Stimulated activated CD4-positive, alpha-beta T cell treated with anti-CD3 and anti-CD28 coated beads, Interleukin-1b, Interleukin-23, amount 100 ng/mL, for 4 hours (primary cell): Measurements from ENCODE around the gene PHACTR4.
"Not testable (repeated sequence)": the region's sequence is repeated elsewhere in the genome, so short reads cannot be mapped to it uniquely, and the experiment has no call there.

ENCODE experiments used
- DNase-seq, 2 donors: peaks; one replicate each; pipeline ENCODE4 v3.0.0-alpha.2; 2020; ENCODE audit warnings: low read depth in 2 of 2

The PHACTR4 gene

GRCh38 chr1:28370239-28371009 lies 884 bp downstream of the PHACTR4 start:
- DNase-seq, result peak in 1 of 2 donors; percentile 6

GRCh38 chr1:28371010-28371377 lies 1.5 kb downstream of the PHACTR4 start:
- DNase-seq, result no peak

DNA sequence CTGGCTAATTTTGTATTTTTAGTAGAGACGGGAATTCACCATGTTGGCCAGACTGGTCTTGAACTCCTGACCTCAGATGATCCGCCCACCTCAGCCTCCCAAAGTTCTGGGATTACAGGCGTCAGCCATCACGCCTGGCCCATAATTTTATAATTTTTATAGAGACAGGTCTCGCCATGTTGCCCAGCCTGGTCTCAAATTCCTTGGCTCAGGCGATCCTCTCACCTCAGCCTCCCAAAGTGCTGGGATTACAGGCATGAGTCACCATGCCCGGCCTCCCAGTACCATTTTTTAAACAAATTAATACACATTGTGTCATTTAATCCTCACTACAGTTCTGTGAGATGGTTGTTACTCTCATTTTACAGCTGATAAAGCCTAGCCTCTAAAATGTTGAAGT lies 3.9 kb downstream of the PHACTR4 start:
- DNase-seq, result not testable (repeated sequence)

DNA sequence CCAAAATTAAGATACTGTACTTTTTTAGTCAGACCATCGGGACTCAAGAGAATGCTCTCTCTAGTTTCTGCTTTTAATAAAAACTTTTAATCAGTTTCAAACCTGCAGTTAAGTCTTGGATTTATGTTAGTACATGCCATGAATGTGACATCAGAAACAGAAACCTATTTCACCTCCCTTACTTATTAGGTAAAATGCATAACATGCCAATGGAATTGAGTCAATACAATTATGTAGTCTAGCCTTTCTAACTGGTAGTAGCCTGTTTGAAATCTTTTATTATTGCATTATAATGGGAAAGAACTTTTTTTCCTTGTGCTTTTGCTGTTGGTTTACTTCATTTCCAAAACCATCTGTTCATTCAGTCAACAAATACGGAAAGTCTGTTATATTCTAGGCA lies 4.8 kb downstream of the PHACTR4 start:
- DNase-seq, result no peak

DNA sequence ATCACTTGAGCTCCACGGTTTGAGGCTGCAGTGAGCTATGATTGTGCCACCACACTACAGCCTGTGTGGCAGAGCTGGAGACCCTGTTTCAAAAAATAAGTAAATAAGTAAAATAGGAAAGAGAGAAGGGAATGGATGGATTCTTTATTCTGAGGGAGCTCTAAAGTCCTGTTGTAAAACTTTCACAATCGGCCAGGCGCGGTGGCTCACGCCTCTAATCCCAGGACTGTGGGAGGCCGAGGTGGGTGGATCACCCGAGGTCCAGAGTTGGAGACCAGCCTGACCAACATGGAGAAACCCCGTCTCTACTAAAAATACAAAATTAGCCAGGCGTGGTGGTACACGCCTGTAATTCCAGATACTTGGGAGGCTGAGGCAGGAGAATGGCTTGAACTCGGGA lies 6.1 kb downstream of the PHACTR4 start:
- not testable (repeated sequence) for DNase-seq

GRCh38 chr1:28376195-28376594 lies 6.7 kb downstream of the PHACTR4 start:
- DNase-seq, result not testable (repeated sequence)

DNA sequence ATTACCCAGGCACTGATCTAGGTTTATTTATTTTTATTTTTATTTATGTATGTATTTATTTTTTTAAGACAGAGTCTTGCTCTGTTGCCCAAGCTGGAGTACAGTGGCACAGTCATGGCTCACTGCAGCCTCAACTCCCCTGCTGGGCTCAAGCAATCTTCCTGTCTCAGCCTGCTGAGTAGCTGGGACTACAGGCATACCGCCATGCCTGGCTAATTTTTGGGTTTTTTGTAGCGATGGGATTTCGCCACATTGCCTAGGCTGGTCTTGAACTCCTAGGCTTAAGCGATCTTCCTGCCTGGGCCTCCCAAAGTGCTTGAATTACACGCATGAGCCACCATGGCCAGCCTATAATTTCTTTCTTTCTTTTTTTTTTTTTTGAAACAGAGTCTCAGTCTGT lies 9.4 kb downstream of the PHACTR4 start:
- no peak for DNase-seq

GRCh38 chr1:28380394-28380793 lies 10.9 kb downstream of the PHACTR4 start:
- DNase-seq, result no peak

- DNase-seq, result not testable (repeated sequence)
These were observed 14.2 kb downstream of the PHACTR4 start for GRCh38 chr1:28383785-28384184.

- no peak for DNase-seq
These were observed 22.6 kb downstream of the PHACTR4 start for GRCh38 chr1:28392027-28392652.

DNA sequence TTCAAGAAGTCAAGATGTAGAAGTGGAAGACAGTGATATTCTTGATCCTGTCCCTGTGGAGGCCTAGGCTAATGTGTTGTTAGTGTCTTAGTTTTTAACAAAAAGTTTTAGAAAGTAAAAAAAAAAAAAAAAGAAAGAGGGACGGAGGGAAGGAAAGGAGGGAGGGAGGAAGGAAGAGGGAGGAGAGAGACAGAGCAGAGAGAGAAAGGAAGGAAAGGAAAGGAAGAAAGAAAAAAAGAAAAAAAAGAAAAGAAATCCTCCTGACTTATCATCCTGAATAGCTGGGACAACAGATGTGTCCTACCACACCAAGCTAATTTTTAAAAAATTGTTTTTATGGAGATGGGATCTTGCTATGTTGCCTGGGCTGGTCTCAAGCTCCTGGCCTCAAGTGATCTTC lies 24.6 kb downstream of the PHACTR4 start:
- no peak for DNase-seq

GRCh38 chr1:28395181-28395580 lies 25.6 kb downstream of the PHACTR4 start:
- DNase-seq, result no peak

- no peak for DNase-seq
These were observed 32.2 kb downstream of the PHACTR4 start for GRCh38 chr1:28401760-28402159.

DNA sequence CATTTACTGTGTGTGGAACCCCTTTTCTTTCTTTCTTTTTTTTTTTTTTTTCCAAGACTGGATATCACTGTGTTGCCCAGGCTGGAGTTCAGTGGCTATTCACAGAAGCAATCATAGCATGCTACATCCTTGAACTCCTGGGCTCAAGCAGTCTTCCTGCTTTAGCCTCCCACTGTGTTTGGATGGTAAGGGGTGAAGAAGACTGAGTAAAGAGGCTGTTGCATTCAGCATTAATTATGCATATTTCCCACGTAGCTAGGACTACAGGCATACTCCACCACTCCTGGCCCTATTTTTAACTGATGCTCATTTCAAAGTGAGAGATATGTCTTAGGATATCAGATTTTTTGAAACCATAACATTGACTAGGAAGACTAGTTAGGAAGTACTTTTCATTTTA lies 39.5 kb downstream of the PHACTR4 start:
- DNase-seq, result no peak

DNA sequence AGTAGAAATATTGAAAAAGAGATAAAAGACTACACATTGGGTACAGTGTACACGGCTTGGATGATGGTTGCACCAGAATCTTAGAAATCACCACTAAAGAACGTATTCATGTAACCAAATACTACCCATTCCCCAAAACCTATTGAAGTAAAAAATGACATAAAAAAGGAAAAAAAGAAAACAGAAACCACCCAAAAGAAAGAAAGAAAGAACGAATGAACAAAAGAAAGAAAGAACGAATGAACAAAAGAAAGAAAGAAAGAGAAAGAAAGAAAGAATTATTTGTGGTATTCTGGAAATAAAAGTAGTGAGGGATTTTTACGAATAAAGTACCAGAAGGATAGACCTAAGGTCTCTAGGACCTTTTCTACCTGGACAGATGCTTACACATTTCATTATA lies 42.1 kb downstream of the PHACTR4 start:
- no peak for DNase-seq

DNA sequence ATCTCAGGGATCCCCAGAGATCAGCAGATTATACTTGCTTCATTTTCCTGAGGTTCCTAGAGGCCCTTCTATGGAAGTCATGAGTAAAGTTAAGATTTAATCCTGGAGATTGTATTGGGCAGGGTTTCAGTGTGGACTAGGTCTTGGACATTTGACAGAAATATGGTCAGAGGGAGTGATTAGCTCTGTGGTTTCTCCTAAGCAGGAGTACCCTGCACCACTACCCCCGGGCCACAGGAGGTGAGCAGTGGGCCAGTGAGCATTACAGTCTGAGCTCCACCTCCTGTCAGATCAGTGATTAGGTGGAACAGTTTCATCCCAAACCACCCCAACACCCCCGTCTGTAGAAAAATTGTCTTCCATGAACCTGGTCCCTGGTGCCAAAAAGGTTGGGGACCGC lies 43.2 kb downstream of the PHACTR4 start:
- no peak for DNase-seq

DNA sequence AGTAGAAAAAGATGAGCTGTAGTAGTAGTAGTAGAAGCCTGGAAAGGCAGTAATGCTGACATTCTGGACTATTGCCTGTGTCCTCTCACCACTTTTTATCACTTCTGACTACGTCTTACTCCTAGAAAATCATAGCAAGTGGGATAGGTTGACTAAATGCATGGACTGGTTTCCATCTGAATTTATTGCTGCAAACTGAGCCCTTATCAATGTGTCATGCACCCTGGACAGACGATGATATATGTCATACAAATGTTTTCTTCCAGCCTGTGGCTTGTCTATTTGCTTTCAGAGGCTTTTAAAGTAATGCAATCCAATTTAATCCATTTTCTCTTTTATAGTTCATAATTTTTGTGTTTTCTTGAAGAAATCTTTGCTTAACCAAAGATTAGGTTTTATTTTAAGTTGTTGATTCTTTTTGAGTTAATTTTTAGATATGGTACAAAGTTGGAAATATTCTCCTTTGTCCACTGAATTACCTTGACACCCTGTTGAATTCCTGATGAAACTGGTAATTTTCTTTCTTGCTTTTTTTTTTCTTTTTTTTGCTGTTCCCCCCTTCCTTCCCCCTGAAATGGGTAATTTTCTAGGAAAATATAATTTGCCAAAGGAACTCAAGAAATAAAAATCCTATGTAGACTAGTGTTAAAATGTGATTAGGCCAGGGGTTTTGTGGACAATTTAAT lies 47.1 kb downstream of the PHACTR4 start:
- DNase-seq, result no peak

- no peak for DNase-seq
These were observed 47.9 kb downstream of the PHACTR4 start for GRCh38 chr1:28417441-28417922.

DNA sequence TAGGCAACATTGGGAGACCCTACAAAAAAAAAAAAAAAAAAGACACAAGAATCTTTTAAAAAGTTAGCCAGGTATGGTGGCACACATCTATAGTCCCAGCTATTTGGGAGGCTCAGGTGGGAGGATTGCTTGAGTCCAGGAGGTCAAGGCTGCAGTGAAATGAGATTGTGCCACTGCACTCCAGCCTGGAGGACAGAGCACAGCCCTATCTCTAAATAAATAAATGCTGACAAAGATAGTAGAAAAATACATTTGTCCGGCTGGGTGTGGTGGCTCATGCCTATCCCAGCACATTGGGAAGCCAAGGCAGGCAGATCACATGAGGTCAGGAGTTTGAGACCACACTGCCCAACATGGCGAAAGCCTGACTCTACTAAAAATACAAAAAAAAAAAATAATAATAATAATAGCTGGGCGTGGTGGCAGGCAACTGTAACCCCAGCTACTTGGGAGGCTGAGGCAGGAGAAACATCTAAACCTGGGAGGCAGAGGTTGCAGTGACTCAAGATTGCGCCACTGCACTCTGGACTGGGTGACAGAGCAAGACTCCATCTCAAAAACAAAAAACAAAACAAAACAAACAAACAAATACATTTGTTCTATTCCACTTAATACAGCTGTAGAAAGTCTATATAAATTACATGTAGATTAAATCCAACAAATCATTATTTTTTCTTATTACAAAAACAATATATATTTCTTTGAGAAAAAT lies 48.5 kb downstream of the PHACTR4 start:
- DNase-seq, result no peak

- no peak for DNase-seq
These were observed 52.2 kb downstream of the PHACTR4 start for GRCh38 chr1:28421744-28422143.

GRCh38 chr1:28426831-28427230 lies 57.3 kb downstream of the PHACTR4 start:
- DNase-seq, result no peak

DNA sequence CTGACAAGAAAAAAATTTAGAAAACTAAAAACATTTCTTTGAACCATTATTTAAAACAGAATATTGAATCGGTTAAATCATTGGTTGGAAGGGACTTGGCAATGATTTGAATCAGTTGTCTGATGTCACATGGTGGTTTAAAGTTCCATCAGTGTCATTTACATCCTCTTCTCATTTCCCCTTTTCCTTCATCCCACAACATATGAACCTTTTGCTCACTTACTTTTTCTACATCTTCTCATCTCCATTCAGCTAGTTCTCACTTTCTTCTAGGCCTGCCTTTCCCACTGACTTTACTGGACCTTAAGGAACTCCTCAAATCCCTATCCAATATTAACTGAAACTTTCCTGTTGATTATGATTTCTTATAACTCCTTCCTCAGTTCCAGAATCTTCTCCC lies 58.5 kb downstream of the PHACTR4 start:
- DNase-seq, result no peak
